Fibroblast of pulmonary artery (primary cell): ENCODE results near the gene PRM1.

Experiments
- DNase-seq: peaks from one replicate; pipeline ENCODE4 v3.0.0-alpha.2; 2010; ENCODE audit warnings: low read depth
- H3K4me3 ChIP-seq: replicated peaks from 2 replicates; pipeline ENCODE4 v1.5.1; 2011; ENCODE audit warnings: low read depth, mild to moderate bottlenecking, control low read depth, low read length, moderate library complexity
- TF ChIP-seq, protein P1 (sequence below): IDR thresholded peaks from 2 replicates; pipeline ENCODE4 v1.5.1; 2011; ENCODE audit warnings: mild to moderate bottlenecking, control low read depth, low read length, inconsistent platforms; ENCODE audit errors: missing control alignments

The PRM1 gene, protein sequence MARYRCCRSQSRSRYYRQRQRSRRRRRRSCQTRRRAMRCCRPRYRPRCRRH

DNA sequence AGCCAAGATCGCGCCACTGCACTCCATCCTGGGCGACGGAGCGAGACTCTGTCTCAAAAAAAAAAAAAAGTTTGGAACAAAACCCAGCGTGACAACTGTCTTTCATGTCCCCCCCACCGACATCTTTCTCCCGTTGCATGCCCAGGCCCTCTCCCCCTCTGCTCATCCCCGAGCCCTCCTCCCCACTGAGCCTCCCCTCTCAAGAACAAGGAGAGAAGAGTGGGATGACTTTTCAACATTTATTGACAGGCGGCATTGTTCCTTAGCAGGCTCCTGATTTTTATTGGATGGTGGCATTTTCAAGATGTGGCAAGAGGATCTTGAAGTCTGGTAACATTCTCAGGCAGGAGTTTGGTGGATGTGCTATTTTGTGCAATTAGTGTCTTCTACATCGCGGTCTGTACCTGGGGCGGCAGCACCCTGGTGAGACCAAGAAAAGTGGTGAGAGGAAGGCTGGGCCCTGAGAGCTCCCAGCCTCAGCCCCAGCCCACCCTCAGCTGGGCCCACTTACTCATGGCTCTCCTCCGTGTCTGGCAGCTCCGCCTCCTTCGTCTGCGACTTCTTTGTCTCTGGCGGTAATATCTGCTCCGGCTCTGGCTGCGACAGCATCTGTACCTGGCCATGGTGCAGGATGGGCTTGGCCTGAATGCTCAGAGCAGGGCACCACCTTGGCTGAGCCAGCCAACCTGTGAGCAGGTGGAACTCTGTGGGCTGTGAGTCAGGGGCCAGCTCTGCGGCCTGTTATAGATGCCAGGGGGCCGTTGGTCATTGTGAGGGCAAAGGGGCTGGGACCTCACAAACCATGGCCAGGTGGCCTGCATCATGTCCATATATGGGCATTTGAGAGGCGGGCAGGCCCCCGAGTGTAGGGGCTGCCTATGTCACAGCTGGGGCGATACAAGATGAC lies at the start of gene PRM1:
Gene PRM1, minus strand, starts transcription at position 715 of the 907 bp plus-strand sequence. Its CDS starts 92 bp downstream, at position 623.
- TF ChIP-seq, protein P1, sequence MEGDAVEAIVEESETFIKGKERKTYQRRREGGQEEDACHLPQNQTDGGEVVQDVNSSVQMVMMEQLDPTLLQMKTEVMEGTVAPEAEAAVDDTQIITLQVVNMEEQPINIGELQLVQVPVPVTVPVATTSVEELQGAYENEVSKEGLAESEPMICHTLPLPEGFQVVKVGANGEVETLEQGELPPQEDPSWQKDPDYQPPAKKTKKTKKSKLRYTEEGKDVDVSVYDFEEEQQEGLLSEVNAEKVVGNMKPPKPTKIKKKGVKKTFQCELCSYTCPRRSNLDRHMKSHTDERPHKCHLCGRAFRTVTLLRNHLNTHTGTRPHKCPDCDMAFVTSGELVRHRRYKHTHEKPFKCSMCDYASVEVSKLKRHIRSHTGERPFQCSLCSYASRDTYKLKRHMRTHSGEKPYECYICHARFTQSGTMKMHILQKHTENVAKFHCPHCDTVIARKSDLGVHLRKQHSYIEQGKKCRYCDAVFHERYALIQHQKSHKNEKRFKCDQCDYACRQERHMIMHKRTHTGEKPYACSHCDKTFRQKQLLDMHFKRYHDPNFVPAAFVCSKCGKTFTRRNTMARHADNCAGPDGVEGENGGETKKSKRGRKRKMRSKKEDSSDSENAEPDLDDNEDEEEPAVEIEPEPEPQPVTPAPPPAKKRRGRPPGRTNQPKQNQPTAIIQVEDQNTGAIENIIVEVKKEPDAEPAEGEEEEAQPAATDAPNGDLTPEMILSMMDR: no peak
- H3K4me3 ChIP-seq: no peak within 1 kb of the TSS
- DNase-seq: no peak

DNA sequence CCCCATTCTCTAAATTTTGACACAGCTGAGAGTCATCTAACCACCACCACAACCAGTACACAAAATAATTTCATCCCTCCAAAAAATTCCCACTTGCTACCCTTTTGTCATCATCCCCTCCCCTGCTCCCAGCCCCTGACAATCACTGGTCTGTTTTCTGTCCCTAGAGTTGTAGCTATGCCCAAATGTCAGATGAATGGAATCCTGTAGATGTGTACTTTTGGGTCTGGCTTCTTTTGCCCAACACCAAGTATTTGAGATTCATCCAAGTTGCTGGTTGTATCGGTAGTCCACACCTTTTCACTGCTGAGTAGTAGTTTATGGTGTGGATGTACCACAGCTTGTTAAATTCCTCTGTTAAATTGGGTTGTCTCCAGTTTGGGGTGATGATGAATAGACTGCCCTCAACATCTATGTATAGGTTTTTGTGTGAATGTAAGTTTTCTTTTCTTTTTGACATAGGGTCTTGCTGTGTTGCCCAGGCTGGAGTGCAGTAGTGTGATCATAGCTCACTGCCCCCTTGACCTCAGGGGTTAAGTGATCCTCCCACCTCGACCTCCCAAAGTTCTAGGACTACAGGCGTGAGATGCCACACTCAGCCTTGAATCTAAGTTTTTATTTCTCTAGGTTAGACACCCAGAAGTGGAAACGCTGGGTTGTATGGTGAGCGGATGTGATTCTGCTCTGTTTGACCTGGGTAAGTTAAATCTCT lies 49.6 kb upstream of the PRM1 start:
- no peak overlapping the region for H3K4me3 ChIP-seq
- TF ChIP-seq, protein P1: no peak
- DNase-seq: no peak

DNA sequence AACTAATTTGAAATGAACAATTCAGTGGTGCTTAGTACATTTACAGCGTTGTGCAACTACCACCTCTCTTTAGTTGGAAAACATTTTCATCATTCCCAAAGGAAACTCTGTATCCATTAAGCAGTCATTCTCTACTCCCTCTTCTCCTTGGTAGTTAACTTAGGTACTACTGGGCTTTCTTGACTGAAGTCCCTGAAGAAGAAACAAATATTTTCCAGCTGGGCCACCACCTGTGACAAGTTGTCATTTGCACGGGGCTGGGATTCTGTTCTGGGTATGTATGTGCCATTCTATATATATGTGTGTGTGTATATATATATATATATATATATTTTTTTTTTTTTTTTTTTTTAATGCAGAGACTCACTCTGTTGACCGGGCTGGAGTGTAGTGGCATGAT lies 48.8 kb upstream of the PRM1 start:
- no peak for DNase-seq
- H3K4me3 ChIP-seq: no peak overlapping the region
- TF ChIP-seq, protein P1: no peak

DNA sequence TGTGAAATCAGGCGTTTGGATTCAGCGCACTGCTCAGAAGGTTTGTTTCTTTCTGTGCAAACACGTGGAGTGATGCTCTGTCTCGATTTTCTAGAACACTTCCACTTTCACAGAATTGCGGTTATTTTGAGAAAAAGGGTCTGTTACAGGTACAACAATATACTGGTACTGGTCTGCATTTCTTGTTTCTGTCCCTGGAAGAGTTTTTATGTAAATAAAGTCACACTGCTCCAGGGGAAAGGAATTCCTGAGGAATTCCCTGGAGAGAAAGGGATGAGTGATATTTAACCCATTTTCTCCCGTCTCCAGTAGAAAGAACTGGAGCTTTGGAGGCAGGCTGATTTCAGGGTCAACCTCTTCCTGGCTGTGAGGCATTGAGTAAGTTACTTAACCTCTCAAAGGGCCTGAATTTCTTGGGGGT lies 48.0 kb upstream of the PRM1 start:
- DNase-seq: no peak
- H3K4me3 ChIP-seq: peak overlapping the region; percentile 10
- TF ChIP-seq, protein P1: no peak

DNA sequence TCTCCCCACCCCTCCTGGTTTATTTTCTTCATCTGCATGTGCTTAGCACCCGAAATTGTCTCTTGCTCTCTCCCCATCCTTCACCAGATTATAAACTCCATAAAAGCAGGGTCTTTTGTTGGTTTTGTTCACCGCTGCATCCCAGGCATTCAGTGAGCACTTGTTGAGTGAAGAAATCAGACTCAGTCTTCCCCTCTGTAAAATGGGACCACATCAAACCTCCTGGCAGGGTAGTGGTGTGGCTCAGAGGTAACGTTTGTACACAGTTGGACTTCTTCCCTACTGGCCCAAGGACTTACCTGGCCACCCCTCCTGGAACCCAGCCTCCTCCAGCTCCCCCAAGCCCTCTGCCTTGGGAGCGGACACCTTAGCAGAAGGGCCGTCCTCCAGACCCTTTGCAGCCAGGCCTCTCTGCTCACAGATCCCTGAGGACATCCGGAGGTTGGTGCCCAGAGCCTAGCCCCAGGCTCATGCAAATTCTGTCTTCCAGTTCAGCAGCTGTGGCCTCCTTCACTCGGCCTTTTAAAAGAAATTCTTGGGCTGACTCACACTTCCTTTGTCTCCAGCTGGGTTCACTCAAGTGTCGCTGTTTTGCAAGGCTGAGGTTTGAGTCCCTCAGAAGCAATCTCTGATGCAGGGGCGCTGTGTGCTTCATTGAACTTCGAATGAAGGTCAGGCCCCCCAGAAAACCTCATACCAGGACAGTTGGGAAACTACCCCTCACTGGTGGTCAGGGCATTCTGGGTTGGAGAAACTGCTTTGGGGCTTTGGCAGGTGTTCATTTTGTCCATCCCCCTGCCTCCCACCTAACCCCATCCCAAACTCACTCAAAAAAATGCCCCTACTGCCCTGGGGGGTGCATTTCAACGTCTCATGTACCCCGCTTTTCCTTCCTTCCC lies 47.3 kb upstream of the PRM1 start:
- peak; percentile 98 for DNase-seq
- peak overlapping the region; percentile 10 for H3K4me3 ChIP-seq
- TF ChIP-seq, protein P1: no peak
